Placental epithelial cell (primary cell): ENCODE data around the gene DLK2. TPM values are rescaled to one million over a fixed set of nuclear protein-coding genes. Genes with fewer than 3 reads are reported as not detected.

Source experiments
- small RNA-seq: library from RNA; depleted of rRNA; stranded (forward); fragments of <200 nt; gene quantifications from one replicate; pipeline ENCODE3, GENCODE V24; 2012
- total RNA-seq: library from RNA; depleted of rRNA; stranded (reverse); fragments of >200 nt; gene quantifications from 2 replicates; pipeline ENCODE4 v1.2.3, GENCODE V29; 2012

The DLK2 gene, protein sequence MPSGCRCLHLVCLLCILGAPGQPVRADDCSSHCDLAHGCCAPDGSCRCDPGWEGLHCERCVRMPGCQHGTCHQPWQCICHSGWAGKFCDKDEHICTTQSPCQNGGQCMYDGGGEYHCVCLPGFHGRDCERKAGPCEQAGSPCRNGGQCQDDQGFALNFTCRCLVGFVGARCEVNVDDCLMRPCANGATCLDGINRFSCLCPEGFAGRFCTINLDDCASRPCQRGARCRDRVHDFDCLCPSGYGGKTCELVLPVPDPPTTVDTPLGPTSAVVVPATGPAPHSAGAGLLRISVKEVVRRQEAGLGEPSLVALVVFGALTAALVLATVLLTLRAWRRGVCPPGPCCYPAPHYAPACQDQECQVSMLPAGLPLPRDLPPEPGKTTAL
- 6.8 and 11.0 TPM in 2 replicates for total RNA-seq

GRCh38 chr6:43455531-43456428 lies at the start of gene DLK2:
Gene DLK2 (minus strand): TSS chr6:43455548. CDS start chr6:43454825, 723 bp downstream.

GRCh38 chr6:43477235-43478007 lies 22.1 kb upstream of the DLK2 start, which contains the start of gene TJAP1:
Gene TJAP1 (plus strand): TSS chr6:43477570. CDS start chr6:43499002, 21,432 bp downstream.

DNA sequence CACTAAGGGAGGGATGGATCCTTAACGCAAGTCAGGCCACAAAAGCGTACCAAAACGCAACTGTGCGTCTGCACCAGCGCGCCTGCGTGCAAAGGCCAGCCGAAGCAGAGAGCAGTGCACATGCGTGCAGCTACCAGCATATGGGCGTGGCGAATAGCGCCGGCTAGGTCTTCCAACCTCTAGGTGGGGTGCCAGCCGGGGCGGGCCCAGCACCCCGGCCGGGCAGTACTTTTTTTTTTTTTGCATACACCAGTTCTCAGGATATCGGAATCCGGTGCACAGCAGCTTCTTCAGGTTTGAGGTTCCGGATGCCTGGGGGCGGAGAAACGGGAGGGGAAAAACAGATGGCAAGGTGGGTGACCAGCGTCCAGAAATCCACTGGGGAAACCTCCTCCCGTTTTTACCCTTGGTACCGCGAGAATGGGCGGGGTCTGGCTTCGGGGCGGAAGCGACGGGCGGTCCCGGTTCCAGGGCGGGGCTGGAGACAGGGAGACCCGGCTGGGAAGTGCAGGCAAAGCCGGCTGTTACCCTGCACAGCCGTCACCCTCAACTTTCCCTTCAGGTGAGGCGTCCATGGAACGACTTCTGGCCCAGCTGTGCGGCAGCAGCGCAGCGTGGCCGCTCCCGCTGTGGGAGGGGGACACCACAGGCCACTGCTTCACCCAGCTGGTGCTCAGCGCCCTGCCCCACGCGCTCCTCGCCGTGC lies 27.8 kb downstream of the DLK2 start, which contains the start of gene ABCC10:
Gene ABCC10 (plus strand): TSS at position 136 of the 706 bp plus-strand sequence. CDS start 438 bp downstream, at position 574.

Small RNA genes lying within 50 kb of the gene (small RNA-seq; reads per million reads assigned to genes)
- gene MIR6780B (not detected), gene RNU6-1113P (not detected)

Other genes with a start within 250 kb of the DLK2 start
- 42.8 and 62.0 TPM in 2 replicates for gene DNPH1, start 226.1 kb downstream of the DLK2 start, total RNA-seq
- under 0.01 TPM in 1 of 2 replicates, not detected in the other for gene TTBK1, start 212.1 kb downstream of the DLK2 start, total RNA-seq
- gene SLC22A7, start 157.3 kb downstream of the DLK2 start, total RNA-seq, result not detected in 2 replicates
- gene CRIP3, start 146.7 kb downstream of the DLK2 start, total RNA-seq, result 2.4 TPM in 1 of 2 replicates, not detected in the other
- gene ZNF318, start 85.9 kb downstream of the DLK2 start, total RNA-seq, result 20.8 and 25.6 TPM in 2 replicates
- 24.0 and 28.3 TPM in 2 replicates for gene ABCC10, start 28.0 kb downstream of the DLK2 start, total RNA-seq
- gene TJAP1, start 22.0 kb upstream of the DLK2 start, total RNA-seq, result 19.0 and 19.6 TPM in 2 replicates
- gene LRRC73, start 54.8 kb upstream of the DLK2 start, total RNA-seq, result 0.54 and 2.0 TPM in 2 replicates
- 97.8 and 122 TPM in 2 replicates for gene YIPF3, start 61.4 kb upstream of the DLK2 start, total RNA-seq
- gene POLR1C, start 61.5 kb upstream of the DLK2 start, total RNA-seq, result 23.9 and 27.7 TPM in 2 replicates
- 21.2 and 27.8 TPM in 2 replicates for gene XPO5, start 120.5 kb upstream of the DLK2 start, total RNA-seq
- gene POLH, start 120.6 kb upstream of the DLK2 start, total RNA-seq, result 16.5 and 31.4 TPM in 2 replicates
- gene GTPBP2, start 173.7 kb upstream of the DLK2 start, total RNA-seq, result 46.6 and 55.4 TPM in 2 replicates
- gene MAD2L1BP, start 180.3 kb upstream of the DLK2 start, total RNA-seq, result 20.8 and 25.1 TPM in 2 replicates
- 0.43 and 2.4 TPM in 2 replicates for gene RSPH9, start 189.5 kb upstream of the DLK2 start, total RNA-seq
- gene MRPS18A, start 232.2 kb upstream of the DLK2 start, total RNA-seq, result 27.1 and 35.7 TPM in 2 replicates